HT-29 (cell line): ENCODE measurements around the gene S100B. TPM values are rescaled to one million over a fixed set of nuclear protein-coding genes. Genes with fewer than 3 reads are reported as not detected.
A peak's percentile ranks its signal among the peaks of the same experiment; 100 is the strongest.

Experiments
- DNase-seq: peaks from one replicate; pipeline ENCODE4 v3.0.0-alpha.2; 2015; ENCODE audit warnings: low spot score
- total RNA-seq: library from RNA; depleted of rRNA; stranded (reverse); fragments of >200 nt; shearing (Covaris generic); gene quantifications from 2 replicates; pipeline ENCODE4 v1.2.3, GENCODE V29; 2014

Gene S100B
- total RNA-seq, 1 experiment from 2014 or later, result not detected

DNA sequence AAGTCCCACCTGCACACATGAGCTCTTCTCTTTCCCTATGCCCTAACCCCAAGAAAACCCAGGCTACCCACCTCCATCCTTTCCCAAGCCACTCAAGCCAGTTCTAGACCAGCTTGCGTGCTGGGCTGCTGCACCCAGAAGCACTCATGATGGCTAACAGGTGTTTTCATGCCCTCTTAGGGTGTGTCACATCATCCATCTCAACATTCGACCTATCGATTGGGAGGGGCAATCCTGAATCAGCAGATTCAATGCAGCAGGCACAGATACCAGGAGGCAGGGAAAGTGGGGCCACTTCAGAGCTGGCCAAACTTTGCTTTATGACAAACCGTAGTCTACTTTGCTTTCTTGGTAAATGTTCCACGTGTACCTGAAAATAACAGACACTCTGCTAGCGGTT lies 24.0 kb upstream of the S100B start:
- no peak for DNase-seq

DNA sequence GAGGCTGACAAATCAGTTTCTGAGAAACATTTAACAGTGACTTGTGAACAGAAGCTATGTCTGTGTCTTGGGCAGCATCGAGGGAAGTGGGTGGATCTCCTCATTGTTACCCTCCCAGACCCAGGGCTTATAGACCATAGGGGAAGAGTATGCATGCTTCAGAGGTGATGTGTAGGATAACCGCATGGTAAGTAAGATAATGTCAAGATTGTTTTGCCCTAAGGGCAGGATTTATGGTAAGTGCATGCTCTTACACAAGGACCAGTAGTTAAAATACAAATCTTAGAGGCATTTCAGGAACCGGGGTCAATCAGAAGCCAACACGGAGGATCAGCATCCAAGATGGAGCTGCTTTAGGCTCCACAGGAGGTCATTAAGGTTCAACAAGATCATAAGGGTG lies 22.8 kb upstream of the S100B start:
- DNase-seq, result no peak

DNA sequence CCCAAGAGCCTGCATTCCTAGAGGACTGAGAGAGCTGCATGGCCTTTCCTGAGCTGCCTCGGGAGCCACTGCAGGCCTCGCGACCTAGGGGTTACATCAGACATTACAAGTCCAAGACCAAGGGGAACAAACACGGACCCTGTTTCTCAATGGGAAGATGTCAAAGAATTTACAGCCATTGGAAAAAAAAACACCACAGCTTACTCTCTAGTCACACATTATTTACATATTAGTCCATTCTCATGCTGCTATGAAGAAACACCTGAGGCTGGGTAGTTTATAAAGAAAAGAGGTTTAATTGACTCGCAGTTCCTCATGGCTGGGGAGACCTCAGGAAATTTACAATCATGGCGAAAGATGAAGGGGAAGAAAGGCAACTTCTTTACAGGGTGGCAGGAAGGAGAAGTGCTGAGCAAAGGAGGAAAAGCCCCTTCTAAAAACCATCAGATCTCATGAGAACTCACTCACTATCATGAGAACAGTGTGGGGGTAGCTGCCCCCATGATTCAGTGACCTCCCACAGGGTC lies 22.2 kb upstream of the S100B start:
- no peak for DNase-seq

DNA sequence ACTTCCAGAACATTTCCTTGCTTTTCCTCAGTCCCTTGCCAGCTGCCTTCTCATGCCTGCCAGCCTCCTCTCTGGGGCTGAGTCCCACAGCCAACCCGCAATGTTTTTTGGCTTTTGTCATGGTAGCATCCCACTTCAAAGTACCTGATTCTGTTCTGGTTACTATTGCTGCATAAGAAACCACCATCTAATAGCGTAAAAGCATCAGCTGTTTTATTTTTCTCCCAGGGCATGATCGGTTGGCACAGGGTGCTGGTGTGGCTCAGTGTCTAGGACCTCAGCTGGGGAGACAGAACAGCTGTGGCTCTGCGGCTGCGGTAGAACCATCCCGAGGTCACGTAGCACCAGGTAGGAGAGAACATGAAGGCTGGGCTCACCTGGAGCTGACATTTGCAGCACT lies 21.7 kb upstream of the S100B start:
- no peak for DNase-seq

DNA sequence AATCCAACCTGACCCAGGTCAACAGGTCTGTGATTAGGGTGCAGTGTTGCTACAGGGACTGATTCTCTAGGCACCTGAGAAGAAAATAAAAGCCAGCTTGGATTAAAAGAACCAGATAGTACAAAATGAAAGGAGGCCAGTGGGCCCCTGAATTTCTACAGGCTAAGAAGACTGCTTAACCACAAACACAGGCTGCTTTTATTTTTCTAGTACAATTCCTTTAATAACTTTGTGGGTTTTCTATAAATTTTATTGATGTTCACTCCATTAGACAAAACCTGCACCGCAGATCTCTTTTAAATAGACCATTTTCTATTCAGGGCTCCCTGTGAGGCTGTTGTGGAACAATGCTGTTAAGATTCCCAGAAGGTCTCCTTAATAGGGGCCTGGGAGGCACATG lies 20.9 kb upstream of the S100B start:
- no peak for DNase-seq

DNA sequence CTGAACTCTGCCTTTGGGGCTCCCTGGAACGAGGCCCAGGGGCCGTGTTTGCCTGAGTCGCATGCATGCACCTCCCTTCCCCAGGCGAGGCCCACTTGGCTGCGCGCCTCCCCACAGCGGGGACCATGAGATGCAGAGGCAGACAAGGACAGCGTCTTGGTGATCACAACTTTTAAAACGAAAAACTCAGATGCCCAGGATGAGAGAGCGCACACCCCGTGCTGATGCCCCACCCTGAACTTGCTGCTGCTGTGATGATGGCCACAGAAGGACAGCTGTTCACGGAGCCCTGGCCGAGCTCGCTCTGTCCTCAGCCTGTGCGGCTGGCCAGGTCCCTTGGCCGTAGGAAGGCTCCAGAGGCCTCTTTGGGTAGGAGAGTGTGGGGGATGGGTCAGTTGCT lies 19.2 kb upstream of the S100B start:
- DNase-seq, result no peak

DNA sequence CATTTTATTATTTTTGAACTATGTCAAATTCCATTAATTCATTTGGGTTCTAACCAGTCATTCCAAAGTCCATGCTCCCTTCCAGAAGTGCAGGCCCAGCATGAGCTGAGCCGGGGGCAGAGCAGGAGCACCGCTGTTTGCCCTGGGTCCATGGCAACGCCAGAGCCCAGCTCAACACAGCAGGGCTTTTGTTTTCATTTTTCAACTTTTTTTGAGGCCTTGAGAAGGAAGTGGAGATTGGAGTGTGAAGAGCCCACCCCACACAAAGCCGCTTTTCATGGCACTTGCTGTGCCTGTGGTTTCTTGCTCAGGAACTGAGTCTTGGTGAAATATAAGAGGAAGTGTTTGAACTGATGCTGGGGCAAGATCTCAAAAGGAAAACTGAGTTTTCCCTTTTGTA lies 17.3 kb upstream of the S100B start:
- peak; percentile 12 for DNase-seq

DNA sequence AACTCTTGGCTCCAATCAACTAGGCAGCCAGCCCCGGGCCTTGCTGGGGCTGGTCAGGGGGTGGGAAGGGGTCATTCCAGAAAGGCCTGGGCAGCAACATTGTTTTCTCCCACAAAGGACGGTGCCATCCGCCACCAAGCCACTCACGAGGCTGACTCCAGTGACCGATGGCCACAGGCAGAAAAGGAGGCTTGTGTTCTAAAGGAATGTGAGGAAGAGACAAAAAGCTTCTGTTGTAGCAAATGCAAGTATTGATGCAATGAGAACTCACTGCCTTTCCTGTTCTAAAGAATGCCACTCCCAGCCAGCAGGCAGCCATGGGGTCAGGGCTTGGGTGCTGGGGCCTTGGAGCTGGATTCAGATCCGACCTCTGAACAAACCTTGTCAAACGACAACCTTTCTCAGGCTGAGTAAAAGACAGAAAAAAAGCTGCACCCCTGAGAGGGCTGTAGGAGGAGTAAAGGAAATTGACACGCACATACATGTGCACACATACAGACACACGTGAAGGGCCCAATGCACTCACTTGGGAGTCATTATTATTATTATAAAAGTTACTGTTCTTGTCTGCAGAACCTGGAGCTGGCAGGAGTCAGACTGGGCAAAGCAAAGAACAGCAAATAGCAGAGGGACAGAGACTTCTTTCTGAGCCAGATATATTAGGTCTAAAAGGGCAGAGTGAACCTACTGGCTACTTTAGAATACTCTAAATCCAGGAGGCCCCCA lies 16.7 kb upstream of the S100B start:
- DNase-seq, result no peak

DNA sequence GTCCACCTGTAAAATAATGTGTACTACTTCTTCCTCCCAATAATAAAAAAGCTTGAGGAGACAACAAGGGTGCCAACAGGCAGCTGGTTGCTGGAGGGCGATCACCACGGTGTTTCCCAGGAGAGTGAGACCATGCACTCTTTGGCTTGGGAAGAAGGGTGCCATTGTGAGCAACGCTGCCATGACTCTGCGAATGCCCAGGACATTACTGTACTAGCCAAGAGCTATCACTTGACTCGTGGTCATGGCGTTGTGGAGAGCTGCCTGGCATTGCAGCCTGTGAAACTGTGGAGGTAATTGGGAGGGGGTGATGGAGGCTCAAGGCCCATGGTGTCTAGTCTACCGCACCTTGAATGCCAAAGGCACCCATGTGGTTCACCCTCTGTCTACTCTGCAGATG lies 16.0 kb upstream of the S100B start:
- no peak for DNase-seq

DNA sequence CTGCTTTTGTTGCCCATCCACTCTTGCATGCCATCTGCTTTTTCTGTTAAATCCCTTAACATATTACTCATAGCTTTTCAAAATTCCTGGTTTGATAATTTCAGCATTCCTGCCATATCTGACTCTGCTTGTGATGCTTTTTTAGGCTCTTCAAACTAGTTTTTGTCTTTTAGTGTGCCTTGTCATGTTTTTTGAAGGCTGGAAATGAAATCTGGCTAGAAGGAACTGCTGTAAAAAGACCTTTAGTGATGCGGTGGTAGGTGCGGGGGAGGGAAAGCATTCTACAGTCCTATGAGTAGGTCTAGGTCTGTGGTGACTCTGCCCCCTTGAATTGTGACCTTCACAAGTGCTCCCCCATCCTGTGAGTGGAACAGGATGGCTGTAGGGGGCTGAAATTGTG lies 15.0 kb upstream of the S100B start:
- DNase-seq, result no peak

DNA sequence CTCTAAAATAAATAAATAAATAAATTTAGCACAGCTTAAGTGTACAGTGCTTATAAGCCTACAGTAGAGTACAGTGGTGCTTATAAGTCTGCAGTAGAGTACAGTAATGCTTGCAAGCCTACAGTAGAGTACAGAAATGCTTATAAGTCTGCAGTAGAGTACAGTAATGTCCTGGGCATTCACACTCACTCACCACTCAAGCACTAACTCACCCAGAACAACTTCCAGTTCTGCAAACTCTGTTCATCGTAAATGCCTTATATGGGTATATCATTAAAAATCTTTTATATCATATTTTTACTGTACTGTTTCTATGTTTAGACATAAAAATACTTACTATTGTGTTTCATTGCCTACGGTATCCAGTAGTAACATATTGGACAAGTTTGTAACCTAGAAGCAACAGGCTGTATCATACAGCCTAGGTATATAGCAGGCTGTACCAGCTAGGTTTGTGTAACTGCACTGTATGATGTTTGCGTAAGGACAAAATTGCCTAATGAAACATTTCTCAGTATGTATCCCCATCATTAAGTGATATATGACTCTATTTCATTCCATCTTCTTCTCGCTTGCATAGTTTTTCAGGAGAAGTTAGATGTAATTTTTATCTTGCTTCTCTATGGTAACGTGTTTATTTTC lies 14.0 kb upstream of the S100B start:
- no peak for DNase-seq

DNA sequence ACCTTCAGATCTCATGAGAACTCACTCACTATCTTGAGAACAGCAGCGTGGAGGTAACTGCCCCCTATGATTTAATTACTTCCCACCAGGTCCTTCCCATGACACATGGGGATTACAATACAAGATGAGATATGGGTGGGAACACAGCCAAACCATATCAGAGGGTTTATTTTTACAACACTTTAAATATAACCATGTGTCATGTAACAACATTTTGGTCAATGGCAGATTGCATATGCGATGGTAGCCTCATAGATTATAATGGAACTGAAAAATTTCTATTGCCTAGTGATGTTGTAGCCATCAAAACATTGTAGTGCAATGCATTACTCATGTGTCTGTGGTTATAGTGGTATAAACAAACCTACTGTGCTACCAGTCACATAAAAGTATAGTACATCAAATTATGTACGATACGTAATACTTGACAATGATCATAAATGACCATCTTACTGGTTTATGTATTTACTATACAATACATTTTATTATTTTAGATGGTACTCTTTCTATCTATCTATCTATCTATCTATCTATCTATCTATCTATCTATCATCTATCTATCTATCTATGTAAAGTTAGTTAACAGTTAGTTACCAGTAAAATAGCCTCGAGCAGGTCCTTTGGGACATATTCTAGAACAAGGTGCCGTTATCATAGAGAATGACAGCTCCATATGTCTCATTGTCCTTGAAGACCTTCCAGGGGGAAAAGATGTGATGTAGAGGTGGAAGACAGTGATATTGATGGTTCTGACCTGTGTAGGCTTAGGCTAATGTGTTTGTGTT lies 12.6 kb upstream of the S100B start:
- DNase-seq, result no peak

DNA sequence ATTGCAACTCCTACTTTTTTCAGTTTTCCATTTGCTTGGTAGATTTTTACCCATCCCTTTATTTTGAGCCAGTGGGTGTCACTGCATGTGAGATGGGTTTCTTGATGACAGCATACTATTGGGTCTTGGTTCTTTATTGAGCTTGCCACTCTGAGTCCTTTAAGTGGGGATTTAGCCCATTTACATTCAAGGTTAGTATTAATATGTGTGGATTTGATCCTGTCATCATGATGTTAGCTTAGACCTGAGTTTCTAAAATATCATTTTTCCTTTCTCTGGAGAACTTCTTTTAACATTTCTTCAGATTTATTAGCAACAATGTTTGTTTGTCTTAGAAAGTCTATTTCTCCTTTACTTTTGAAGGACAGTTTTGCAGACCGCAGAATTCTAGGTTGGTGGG lies 11.8 kb upstream of the S100B start:
- DNase-seq, result no peak

DNA sequence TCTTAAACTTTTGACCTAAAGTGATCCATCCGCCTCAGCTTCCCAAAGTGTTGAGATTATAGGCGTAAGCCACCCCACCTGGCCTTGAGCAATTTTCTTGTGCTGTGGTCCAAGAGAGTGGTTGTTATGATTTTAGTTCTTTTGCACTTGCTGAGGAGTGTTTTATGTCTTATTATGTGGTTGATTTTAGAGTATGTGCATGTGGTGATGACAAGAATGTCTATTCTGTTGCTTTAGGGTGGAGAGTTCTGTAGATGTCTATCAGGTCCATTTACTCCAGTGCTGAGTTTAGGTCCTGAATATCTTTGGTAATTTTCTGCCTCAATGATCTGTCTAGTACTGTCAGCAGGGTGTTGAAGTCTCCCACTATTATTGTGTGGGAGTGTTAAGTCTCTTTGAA lies 11.2 kb upstream of the S100B start:
- DNase-seq, result no peak

DNA sequence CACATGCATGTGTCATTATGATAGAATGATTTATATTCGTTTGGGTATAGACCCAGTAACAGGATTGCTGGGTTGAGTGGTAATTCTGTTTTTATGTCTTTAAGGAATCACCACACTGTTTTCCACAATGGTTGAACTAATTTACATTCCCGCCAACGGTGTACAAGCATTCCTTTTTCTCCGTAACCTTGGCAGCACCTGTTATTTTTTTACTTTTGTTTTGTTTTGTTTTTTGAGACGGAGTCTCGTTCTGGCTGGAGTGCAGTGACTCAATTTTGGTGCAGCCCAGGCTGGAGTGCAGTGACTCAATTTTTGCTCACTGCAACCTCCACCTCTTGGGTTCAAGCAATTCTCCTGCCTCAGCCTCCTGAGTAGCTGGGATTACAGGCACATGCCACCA lies 8.5 kb upstream of the S100B start:
- DNase-seq, result no peak

DNA sequence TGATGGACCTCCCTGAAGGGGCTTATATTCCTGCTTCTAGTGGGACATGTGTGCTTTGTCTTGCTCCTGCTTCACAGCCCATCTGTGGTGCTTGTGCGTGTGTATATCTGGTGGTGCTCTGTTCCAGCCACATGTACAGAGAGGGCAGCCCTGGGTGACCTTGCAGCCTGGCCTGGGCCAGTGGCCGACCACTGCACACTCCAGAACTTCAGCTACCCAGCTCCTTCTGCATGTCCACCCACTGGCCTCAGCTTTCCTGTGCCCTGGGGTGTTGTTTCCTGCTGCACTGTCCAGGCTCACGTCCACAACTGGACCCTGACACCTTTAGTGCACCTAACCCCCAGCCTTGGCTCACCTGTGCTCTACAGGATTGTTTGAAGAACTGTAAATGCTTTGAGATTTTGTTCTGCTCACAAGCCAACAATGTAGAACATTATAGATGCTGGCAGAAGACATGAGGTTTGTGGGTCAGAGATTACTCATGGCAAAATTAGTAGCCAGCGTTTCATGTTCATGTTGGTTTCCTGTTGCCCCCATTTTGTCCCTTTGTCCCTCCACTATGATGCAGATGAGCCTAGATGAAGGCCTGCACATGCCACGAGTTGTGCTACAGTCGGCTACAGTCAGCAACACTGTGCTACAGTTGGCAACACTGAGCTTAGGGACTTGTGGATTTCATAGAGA lies 5.3 kb upstream of the S100B start:
- DNase-seq, result no peak

DNA sequence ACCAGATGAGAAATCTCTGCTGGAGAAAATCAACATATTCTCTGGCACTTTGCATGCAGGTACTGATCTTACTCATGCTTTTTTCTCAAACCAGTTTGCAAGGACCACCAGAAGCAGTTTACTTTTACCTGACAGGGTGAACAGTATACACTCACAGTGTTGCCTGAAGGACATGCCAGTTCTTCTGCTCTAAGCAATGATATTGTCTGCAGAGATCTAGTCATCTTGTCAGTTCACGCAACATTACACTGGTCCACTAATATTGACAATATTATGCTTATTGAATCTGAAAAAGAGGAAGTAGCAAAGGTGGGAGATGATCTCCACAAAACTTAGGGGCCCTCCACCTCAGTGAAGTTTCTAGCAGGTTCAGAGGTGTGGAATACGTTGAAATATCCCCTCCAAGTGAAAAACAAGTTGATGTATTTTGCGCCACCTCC lies 3.8 kb upstream of the S100B start:
- no peak for DNase-seq

DNA sequence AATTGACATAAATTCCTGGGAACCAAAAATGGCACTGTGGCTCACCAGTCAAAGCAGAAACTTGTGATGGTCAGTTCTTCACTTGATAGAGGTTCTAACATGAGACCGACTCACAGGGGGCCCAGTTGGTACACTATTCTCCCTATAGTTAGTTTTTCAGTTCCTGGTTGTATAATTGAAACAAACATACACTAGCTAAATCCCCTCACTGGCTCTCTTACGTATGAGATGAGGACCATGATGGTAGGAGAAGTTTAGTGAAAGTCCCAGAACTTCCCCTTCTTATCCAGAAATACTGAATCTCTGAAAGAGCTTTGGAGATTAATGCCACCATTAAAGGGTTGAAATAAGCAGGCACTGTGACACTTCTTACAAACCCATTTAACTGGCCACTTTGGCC lies 2.8 kb upstream of the S100B start:
- no peak for DNase-seq

DNA sequence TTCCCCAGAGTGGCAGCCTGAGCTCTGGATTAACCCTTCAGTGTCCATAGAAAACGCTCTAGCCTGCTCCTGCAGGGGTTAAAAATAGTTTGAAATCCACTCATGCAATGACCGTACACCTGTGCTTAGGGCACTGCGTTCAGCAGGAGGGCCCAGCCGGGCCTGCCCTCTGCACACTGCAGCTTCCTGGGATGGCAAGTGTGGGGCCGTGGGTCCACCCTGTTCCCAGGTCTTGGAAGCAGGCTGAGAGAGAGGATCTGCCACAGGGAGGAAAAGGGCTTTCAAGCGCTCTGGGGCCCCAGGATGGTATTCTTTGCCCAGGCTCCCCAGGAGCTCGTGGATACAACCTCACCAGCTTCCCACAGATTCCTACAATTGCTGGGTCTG lies 1.5 kb upstream of the S100B start:
- DNase-seq, result no peak

DNA sequence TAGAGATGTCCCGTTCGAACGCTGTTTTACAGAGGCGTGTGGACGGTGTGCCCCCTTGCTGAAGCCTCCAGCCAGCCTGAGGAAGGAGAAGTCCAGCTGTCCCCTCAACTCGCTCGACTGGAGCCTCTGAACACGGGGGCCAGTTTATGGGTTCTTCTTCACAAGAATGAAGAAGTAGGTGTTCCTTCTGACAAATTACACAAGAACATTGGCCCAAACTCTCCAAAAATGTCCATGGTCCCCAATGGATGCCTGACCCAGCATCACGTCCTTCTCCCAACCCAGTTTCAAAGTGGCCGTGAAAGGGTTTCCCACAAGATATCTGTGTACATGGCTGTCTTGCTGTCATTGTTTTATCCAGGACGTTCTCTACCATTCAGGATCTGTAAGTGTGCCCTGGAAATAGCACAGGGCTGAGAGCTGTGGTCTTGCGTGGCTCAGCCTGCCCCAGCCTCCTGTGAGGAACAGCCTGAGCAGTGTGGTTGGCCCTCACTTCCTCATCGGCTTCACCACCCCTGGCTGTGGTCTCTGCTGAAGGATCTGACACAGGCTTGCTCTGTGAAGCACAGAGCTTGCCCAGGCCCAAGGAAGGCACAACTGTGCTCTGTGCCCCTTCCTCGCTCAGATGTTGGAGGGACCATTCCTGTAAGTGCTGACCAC lies 1.0 kb upstream of the S100B start:
- DNase-seq, result no peak

DNA sequence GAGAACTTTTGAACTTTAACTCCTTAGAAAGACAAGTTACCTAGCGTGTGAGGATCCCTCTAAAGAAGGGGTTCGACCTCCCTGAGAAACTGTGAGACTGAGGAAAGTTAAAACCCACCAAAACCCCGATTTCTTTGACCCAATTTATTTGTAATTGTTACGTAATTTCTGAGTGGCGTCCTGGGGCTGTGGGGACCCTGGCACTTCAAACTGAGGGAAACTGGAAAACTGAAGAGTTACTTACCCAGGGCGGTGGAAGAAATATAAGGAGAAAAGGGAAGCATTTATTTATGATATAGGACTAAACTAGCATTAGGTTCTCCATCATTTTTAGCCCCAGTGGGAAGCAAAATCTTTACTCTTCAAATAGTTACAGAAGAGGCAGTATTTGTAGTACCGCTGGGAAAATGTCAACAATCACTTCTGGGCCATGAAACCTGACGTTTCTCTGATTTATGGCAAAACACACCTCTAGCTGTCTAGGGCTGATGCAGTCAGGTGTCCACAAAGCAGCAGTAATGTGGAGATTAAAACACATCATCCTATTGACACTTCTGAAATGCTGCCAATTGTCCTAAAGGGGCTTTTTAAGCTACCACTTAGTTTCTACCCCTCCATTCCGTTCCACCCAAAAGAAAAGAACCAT lies 430 bp downstream of the S100B start:
- DNase-seq, result no peak
